GM18498 (cell line): ENCODE measurements around the gene SVEP1.

ENCODE experiments used
- ATAC-seq: cut with Tn5 transposase; IDR thresholded peaks from one replicate; pipeline ENCODE4 v1.9.1; 2021; ENCODE audit warnings: mild to moderate bottlenecking, moderate library complexity; ENCODE audit not compliant: unreplicated experiment

Gene SVEP1

DNA sequence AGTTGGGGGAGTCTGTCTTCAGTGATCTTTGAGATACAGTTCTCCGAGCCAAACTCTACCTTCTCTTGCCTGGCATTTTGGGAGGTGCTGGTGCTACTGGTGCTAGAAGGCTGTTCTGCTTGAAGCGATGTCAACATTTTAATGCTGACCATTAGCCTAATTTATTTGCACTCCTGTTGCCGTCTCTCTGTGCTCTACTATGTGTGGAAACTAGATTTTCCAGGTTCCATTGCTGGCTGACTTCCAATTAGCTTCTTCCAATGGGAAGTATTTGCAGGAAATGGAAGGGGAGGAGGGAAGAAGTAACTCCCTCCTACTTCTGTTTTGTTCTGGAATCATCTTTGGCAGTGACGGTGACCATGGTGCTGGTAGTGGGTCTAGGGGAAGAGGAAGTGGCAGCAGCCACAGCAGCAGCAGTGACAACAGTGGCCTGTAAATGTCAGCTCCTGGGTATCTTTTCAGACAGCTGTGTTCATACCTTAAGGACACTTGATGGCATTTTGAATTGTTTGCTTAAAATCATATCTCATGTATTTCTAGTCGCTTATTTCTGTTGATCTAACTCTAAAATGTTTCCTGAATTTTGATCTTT is 249.8 kb downstream of the SVEP1 start:
- ATAC-seq = no peak

DNA sequence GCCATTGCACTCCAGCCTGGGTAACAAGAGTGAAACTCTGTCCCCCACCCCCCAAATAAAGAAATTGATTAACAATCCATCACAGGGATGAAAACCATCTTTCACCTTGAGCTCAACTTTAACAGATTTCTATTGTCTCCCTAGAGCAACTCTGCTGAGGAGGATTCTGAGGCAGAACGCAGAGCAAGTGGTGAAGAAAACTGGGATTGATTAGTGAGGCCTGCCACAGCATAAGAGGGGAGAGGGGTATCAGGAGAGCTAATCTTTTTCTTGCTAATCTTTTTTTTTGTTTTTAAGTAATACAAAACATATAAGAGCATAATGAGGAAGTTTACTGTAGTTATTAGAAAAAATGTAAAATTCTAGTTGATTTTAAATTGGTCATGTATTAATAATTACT is 250.8 kb downstream of the SVEP1 start:
- no peak for ATAC-seq

DNA sequence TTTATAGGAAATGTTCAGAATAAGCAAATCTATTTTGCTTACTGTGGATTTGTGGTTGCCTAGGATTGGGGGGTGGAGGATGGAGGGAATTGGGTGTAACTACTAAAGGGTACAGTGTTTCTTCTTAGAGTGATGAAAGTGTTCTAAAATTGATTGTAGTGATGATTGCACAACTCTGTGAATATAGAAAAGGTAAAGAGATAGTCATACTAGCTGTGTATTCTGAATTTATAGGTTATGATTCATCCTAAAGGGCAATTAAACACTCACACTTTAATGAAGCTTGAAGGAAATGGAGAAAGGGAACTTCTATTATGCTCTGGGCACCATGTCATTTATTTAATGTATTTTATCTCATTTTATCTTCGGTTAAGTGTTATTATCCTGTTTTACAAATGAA is 251.8 kb downstream of the SVEP1 start:
- no peak for ATAC-seq

DNA sequence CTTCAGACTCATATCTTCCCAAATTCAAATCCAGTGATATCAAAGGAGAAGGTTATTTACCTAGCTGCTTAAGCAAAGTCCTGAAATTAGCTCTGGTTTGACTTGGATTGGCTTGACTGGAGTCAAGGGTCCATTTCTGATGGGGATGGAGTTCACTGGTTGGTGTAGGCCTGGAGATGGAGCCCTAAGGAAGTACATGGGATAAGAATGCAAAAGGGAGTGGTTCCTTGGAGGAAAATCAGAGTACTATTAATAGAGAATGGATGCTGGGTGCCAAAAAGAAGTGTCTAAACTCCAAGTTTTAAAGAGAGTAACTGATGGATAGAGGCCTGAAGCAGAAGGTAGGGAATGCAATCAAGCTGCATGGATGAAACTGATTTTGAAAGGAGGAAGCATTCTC is 255.7 kb downstream of the SVEP1 start:
- ATAC-seq = no peak

DNA sequence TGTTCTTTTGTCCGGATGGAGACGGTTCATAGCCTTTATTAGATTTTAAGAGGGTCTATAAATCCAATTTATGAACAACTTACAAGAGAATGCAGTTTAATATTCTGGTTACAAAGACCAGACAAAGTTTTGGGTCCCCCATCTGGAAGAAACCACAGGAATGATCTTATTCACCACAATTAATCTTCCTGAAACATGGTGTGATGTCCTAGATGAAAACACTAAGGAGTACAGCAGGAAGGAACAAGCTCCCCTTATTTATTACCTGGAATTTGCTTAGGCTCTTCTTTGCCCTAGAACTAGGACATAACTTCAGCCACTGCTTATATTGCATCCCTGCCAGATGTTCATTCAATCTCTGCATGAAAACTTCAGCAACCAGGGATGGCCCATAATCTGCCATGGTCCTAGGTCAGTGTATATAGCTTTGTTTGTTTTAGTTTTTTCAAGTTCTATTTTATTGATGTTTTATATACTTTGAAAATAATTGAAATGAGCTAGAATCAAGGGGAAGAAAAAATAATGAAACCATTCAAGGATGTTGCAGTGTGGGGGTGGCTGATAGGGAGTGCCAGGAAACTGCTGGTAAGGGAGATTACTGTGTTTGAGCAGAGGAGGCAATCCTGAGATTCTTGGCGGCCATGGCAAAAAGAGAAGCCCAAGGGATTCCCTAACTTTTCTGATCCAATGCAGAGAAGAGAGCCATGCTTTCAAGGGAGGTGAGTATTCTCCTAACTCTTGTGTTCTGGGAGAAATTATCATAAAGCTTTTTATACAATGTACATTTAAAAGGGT is 258.7 kb downstream of the SVEP1 start:
- no peak for ATAC-seq

DNA sequence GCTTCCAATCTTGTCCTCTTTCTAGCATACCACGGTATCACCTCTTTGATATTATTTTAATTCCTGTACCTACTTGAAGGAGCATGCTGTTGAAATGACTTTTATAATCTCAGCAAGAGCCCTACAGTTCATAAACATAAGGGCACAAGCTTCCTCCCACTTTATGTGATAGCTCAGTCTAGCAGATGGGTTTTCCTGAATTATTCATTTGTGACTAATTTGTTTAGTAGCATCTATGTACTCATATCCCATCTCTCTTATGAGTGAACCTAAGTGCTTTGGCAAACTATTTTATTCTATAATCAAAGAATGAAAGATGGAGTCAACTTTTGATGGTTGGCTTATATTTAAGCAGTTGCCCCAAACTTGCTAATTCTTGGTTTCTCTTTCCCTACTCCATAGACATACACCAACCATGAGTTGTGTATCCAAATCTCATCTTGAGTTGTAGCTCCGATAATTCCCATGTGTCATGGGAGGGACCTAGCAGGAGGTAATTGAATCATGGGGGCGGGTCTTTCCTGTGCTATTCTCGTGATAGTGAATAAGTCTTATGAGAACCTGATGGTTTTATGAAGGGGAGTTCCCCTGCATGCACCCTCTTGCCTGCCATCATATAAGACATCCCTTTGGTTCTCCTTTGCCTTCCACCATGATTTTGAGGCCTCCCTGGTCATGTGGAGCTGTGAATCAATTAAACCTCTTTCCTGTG is 259.6 kb downstream of the SVEP1 start:
- ATAC-seq = no peak

DNA sequence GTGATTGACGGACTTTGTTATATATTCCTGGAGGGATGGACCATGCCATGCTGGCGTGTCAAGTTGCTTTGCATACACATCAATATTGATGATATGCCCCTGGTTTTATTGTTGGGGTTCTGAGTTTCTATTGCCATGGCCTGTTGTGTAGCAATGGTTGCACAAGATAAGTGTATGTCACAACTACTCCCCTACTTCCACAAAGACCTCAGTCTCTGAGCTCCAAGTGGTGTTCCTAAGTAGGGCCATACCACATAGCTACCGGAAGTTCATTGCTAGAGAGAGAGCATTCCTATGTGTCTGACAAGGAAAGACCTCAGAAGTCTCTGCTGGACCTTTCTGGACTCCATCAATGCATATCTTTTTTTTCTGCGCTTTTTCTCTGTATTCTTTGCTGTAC is 261.6 kb downstream of the SVEP1 start:
- ATAC-seq = no peak

DNA sequence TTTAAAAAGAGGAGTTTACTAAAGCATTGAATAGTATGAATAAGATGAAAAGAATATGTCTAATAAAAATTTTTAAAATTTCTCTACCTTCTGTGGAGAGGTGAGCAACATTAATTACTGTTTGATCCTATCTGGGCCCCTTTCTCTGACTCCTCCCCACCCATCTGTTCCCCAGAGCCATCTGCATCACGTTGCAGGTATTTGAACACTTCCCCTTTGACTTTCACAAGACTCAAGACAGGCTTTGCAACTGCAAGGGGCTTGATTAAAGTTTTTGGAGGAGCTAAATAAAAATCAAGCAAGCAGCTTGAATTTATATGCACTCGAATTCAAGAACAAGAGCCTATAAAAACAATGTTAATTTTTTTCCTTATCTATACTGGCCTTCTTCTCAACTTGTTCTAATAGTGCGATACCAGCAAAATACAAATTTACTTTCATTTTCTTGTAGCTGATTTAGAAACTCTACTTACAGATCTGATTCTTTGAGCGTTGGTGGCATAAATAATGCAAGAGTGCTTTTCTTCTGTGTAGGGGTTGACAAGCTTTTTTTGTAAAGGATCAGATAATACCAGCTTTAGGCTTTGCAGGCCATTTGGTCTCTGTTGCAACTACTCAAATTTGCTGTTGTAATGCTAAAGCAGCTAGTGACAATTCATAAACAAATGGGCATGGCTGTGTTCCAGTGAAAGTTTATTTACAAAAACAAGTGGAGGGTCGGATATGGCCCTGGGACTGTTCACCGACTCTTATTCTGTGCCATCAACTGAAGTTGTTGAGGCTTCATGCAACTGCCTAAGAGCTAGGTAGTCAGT is 263.1 kb downstream of the SVEP1 start:
- ATAC-seq = peak; percentile 99
